IMR-90 (cell line): ENCODE results near the gene TMEM126B. TPM values are rescaled to one million over a fixed set of nuclear protein-coding genes. Genes with fewer than 3 reads are reported as not detected.
"Not testable (repeated sequence)": the region's sequence is repeated elsewhere in the genome, so short reads cannot be mapped to it uniquely, and the experiment has no call there.

Source experiments
- ATAC-seq: fragments of 200-7000 bp; cut with Tn5 transposase; 2 replicates; pipeline ENCODE4 v1.9.1; 2020; ENCODE audit warnings: low read depth, mild to moderate bottlenecking, moderate library complexity
- BruUV-seq: library from RNA; stranded (reverse); fragments of 400-500 nt; replicated peaks from 2 replicates; lab custom pipeline; 2021; lab: Mats Ljungman, UMichigan
- CTCF ChIA-PET: fragments of 300-600 bp; formaldehyde crosslinking; extraction: SDS; loops from one replicate; lab custom pipeline; 2021; ENCODE audit warnings: antibody characterized with exemption; lab: Yijun Ruan, JAX
- POLR2A ChIA-PET: fragments of 300-600 bp; sonication (Branson Sonifier 250); formaldehyde crosslinking; loops from one replicate; lab custom pipeline; 2022; ENCODE audit warnings: antibody characterized with exemption; ENCODE audit not compliant: unreplicated experiment; lab: Charles Lee
- DNase-seq: peaks from one replicate; pipeline ENCODE4 v3.0.0; 2013
- H2AFZ ChIP-seq: replicated peaks from 2 replicates; pipeline ENCODE3; 2013; ENCODE audit warnings: low read length, mild to moderate bottlenecking; ENCODE audit not compliant: poor library complexity
- H2AK5ac ChIP-seq: 2 replicates; pipeline ENCODE4 v1.6.1; 2013; ENCODE audit warnings: low read depth, low read length, inconsistent platforms
- H2AK9ac ChIP-seq: replicated peaks from 2 replicates; pipeline ENCODE3; 2013; ENCODE audit warnings: mild to moderate bottlenecking, low read depth, low read length, moderate library complexity; ENCODE audit not compliant: poor library complexity
- H2BK120ac ChIP-seq: 2 replicates; pipeline ENCODE4 v1.6.1; 2013; ENCODE audit warnings: low read depth, low read length, inconsistent platforms
- H2BK15ac ChIP-seq: 3 replicates; pipeline ENCODE4 v1.6.1; 2013; ENCODE audit warnings: low read depth, low read length, inconsistent platforms
- H2BK20ac ChIP-seq: 2 replicates; pipeline ENCODE4 v1.6.1; 2013; ENCODE audit warnings: low read depth, mild to moderate bottlenecking, inconsistent platforms, low read length, moderate library complexity
- H2BK5ac ChIP-seq: 2 replicates; pipeline ENCODE4 v1.6.1; 2013; ENCODE audit warnings: mild to moderate bottlenecking, low read depth, low read length, inconsistent platforms; ENCODE audit not compliant: poor library complexity, severe bottlenecking
- H3K14ac ChIP-seq: replicated peaks from 2 replicates; pipeline ENCODE4 v1.6.1; 2013; ENCODE audit warnings: low read depth, low read length, inconsistent platforms
- H3K18ac ChIP-seq: 2 replicates; pipeline ENCODE4 v1.6.1; 2013; ENCODE audit warnings: low read depth, low read length, control low read depth
- H3K23ac ChIP-seq: 2 replicates; pipeline ENCODE4 v1.6.1; 2013; ENCODE audit warnings: low read depth, low read length, inconsistent platforms
- H3K27ac ChIP-seq: 2 replicates; pipeline ENCODE4 v1.5.1; 2013; ENCODE audit warnings: mild to moderate bottlenecking, control low read depth, low read length; ENCODE audit not compliant: insufficient read depth
- H3K27me3 ChIP-seq: 2 replicates; pipeline ENCODE4 v1.6.1; 2013; ENCODE audit warnings: low read length; ENCODE audit not compliant: control insufficient read depth, insufficient read depth
- H3K36me3 ChIP-seq: 2 replicates; pipeline ENCODE4 v1.6.1; 2013; ENCODE audit warnings: low read length, mixed read lengths; ENCODE audit not compliant: control insufficient read depth, insufficient read depth
- H3K4ac ChIP-seq: 2 replicates; pipeline ENCODE4 v1.6.1; 2013; ENCODE audit warnings: low read depth, low read length, inconsistent platforms
- H3K4me1 ChIP-seq: 2 replicates; pipeline ENCODE4 v1.6.1; 2013; ENCODE audit warnings: low read length, mixed read lengths; ENCODE audit not compliant: control insufficient read depth, insufficient read depth
- H3K4me2 ChIP-seq: 2 replicates; pipeline ENCODE4 v1.6.1; 2013; ENCODE audit warnings: low read depth, mild to moderate bottlenecking, control low read depth, low read length, moderate library complexity
- H3K4me3 ChIP-seq: 2 replicates; pipeline ENCODE4 v1.5.1; 2013; ENCODE audit warnings: low read depth, mild to moderate bottlenecking, control low read depth, low read length, moderate library complexity; ENCODE audit not compliant: insufficient read depth
- H3K56ac ChIP-seq: 2 replicates; pipeline ENCODE4 v1.6.1; 2013; ENCODE audit warnings: low read length, inconsistent platforms; ENCODE audit not compliant: insufficient read depth; ENCODE audit errors: extremely low read depth
- H3K79me1 ChIP-seq, 2 experiments: 2 replicates each; pipeline ENCODE4 v1.6.1; 2013; ENCODE audit warnings: low read length in 2 of 2, inconsistent platforms in 1 of 2, low read depth in 1 of 2
- H3K9ac ChIP-seq: 2 replicates; pipeline ENCODE4 v1.6.1; 2013; ENCODE audit warnings: low read depth, low read length, control low read depth
- H3K9me1 ChIP-seq: 2 replicates; pipeline ENCODE4 v1.6.1; 2013; ENCODE audit warnings: low read length, inconsistent platforms; ENCODE audit not compliant: insufficient read depth
- H3K9me3 ChIP-seq: 2 replicates; pipeline ENCODE4 v1.6.1; 2013; ENCODE audit warnings: low read length; ENCODE audit not compliant: control insufficient read depth, insufficient read depth
- H4K20me1 ChIP-seq: 2 replicates; pipeline ENCODE4 v1.6.1; 2013; ENCODE audit warnings: low read length, inconsistent platforms; ENCODE audit not compliant: insufficient read depth
- H4K5ac ChIP-seq: 2 replicates; pipeline ENCODE4 v1.6.1; 2013; ENCODE audit warnings: mild to moderate bottlenecking, low read depth, low read length, control low read depth
- H4K8ac ChIP-seq, 2 experiments: 2 replicates each; pipeline ENCODE4 v1.6.1; 2013; ENCODE audit warnings: low read depth in 2 of 2, low read length in 2 of 2, control low read depth in 1 of 2, inconsistent platforms in 1 of 2
- H4K91ac ChIP-seq: 2 replicates; pipeline ENCODE4 v1.6.1; 2013; ENCODE audit warnings: low read depth, low read length, inconsistent platforms; ENCODE audit not compliant: insufficient read depth
- dilution Hi-C: fragments of 300-500 bp; cut with HindIII; formaldehyde crosslinking; loops from one replicate; pipeline ENCODE4 v1.14.3; 2018; ENCODE audit warnings: low sequenced_read_pairs; ENCODE audit not compliant: unreplicated experiment
- in situ Hi-C: fragments of 300-500 bp; cut with MboI; formaldehyde crosslinking; loops from 3 replicates; pipeline ENCODE4 v1.14.3; 2019; ENCODE audit warnings: low sequenced_read_pairs, inconsistent platforms, mixed read lengths
- intact Hi-C: fragments of 100-400 bp; cut with micrococcal nuclease; formaldehyde crosslinking; loops from 2 replicates; pipeline ENCODE4 v1.10.0; 2022
- polyA plus RNA-seq, 3 experiments: library from polyadenylated mRNA; depleted of rRNA; stranded (reverse); fragments of >200 nt; gene quantifications; 2 replicates each; pipeline ENCODE4 v1.2.3, GENCODE V29; 2012; ENCODE audit warnings: low replicate concordance in 1 of 3
- total RNA-seq: library from RNA; depleted of rRNA; stranded (reverse); fragments of >200 nt; gene quantifications from 2 replicates; pipeline ENCODE4 v1.2.3, GENCODE V29; 2012

Gene TMEM126B
- total and polyA plus RNA-seq, 2 of the 4 experiments (the other 2 are of a cell fraction) = 44.6 to 56.8 TPM

- H2BK120ac ChIP-seq, H3K27ac ChIP-seq, H3K27me3 ChIP-seq, H3K9ac ChIP-seq, H2BK15ac ChIP-seq, H2BK5ac ChIP-seq, H3K14ac ChIP-seq, ATAC-seq, H3K4me3 ChIP-seq, H3K23ac ChIP-seq, POLR2A ChIA-PET, H3K4me1 ChIP-seq, H3K79me1 ChIP-seq, H4K20me1 ChIP-seq, H3K9me3 ChIP-seq, BruUV-seq, intact Hi-C loops, H2AFZ ChIP-seq, H2AK5ac ChIP-seq, H4K8ac ChIP-seq, H3K4ac ChIP-seq, DNase-seq, H3K56ac ChIP-seq, H3K9me1 ChIP-seq, H3K18ac ChIP-seq, H2BK20ac ChIP-seq, H4K5ac ChIP-seq, H3K36me3 ChIP-seq, H2AK9ac ChIP-seq, dilution Hi-C loops, H3K4me2 ChIP-seq, H4K91ac ChIP-seq, CTCF ChIA-PET, in situ Hi-C loops: not testable (repeated sequence)
Measured at GRCh38 chr11:85670949-85671663, 42.7 kb downstream of the TMEM126B start.
